Fibroblast of the aortic adventitia (primary cell): ENCODE data around the gene SPNS3. TPM values are rescaled to one million over a fixed set of nuclear protein-coding genes. Genes with fewer than 3 reads are reported as not detected.

Source experiments
- DNase-seq: peaks from one replicate; pipeline ENCODE4 v3.0.0-alpha.2; 2010; ENCODE audit warnings: low read depth
- H3K4me3 ChIP-seq: 2 replicates; pipeline ENCODE4 v1.5.1; 2011; ENCODE audit warnings: low read depth, mild to moderate bottlenecking, control low read depth, low read length, moderate library complexity
- CTCF ChIP-seq: IDR thresholded peaks from 2 replicates; pipeline ENCODE4 v1.5.1; 2011; ENCODE audit warnings: mild to moderate bottlenecking, low read length, control low read depth, inconsistent platforms; ENCODE audit not compliant: insufficient read depth
- total RNA-seq: library from RNA; depleted of rRNA; stranded (reverse); fragments of >200 nt; gene quantifications from 2 replicates; pipeline ENCODE4 v1.2.3, GENCODE V29; 2012; ENCODE audit warnings: low replicate concordance

SPNS3 gene
- total RNA-seq, 1 donor: not detected

- H3K4me3 ChIP-seq: no peak overlapping the region
- no peak for DNase-seq
- no peak for TF ChIP-seq CTCF
These were observed 53.6 kb downstream of the SPNS3 start for GRCh38 chr17:4487296-4487695.

DNA sequence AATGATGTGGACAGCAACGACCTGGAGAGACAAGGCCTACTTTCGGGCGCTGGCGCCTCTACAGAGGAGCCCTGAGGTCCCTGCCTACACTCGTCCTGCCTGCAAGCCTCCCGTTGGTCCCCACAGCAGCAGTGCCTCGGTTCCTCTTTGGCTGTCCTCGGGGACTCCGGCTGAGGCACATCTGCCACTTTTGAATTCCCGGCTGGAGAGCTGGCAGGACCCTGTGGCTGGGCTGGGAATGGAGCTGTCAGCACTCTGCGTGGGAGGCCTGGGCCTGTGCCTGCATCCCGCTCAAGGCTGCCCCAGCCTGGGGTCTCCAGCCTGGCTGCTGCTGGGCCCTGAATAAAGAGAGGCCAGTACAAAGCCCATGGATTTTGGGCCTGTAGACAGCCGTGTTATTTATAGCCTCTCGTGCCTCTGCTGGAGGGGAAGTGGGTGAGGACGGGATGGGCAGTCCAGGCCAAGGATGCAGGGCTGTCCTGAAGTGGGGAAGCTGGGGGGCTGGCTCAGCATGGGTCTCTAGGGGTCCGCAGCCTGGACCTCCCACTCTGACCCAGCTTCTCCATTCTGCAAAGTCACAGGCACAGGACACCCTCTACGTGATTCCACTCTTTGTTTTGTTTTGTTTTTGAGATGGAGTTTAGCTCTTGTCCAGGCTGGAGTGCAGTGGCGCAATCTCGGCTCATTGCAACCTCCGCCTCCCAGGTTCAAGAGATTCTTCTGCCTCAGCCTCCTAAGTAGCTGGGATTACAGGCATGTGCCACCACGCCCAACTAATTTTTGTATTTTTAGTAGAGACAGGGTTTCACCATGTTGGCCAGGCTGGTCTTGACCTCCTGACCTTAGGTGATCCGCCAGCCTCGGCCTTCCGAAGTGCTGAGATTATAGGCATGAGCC lies 54.3 kb downstream of the SPNS3 start:
- DNase-seq: no peak
- no peak for TF ChIP-seq CTCF
- no peak overlapping the region for H3K4me3 ChIP-seq

DNA sequence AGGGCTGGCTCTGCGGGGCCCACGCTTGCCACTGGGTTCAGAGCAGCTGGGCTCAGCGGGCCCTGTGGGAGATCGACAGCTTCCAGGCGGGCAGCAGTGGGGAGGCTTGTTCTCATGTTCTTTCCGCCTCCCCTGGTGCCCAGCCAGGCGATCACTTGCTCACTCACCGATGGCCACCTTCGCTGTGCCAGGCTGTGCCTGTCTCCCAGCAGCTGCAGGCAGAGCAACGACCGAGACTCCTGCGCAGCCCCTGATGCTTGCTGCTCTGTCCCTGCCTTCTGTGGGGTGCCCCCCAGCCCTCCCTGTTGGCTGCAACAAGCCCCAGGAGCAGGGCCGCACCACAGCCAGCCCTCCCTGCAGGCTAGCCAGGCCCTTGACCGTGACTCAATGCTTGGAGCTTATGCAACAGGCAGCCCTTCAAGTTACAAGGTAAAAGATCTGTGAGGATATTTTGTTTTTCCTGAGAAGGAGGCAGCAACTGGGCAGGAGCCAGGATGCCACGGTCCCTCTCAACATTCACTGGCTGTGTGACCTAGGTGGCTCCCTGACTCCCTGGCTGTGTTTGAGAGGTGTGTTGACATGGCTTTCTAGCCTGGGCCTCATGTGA lies 55.4 kb downstream of the SPNS3 start:
- no peak for DNase-seq
- no peak overlapping the region for H3K4me3 ChIP-seq
- no peak for TF ChIP-seq CTCF

DNA sequence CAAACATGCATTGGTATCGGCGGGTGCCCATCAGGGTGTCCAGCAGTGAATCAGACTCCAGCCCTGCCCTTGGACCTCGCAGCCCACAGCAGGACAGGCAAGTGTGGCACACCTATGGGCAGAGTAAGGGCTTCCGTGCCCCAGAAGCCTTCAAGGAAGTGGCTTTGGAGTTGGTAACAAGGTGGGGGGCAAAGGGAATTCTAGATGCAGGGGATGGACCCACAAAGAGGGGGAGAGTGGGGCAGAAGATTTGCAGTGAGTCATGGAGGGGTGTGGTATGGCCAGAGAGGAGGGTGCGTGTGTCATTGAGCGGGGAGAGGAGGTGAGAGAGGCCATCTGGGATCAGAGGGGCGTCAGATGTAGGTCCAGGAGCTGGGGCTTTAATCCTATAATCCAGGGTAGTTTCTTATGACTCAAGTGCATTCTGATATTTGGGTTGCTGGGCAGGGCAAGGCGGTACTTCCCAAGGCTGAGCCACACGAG lies 56.4 kb downstream of the SPNS3 start:
- TF ChIP-seq CTCF: no peak
- DNase-seq: no peak
- no peak overlapping the region for H3K4me3 ChIP-seq

DNA sequence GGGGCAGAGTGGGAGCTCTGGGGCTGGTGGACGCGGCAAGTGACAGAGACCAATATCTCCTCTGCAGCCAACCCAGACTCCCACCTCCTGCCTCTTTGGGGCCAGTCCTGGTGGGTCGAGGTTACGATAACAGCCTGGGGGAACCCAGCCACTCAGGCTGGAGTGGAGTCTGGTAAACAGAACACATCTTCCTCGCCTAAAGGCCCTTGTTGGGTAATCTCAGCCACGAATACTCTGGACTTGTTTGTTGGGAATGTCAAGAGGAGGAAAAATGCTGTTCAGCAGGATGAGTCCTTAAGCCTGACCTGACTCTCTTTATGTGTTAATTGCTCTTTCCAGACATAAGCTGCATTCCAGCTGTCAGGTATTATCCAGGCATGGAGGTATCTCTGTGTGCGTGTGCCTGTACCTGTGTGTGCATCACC lies 56.9 kb downstream of the SPNS3 start:
- DNase-seq: no peak
- TF ChIP-seq CTCF: no peak
- no peak overlapping the region for H3K4me3 ChIP-seq

DNA sequence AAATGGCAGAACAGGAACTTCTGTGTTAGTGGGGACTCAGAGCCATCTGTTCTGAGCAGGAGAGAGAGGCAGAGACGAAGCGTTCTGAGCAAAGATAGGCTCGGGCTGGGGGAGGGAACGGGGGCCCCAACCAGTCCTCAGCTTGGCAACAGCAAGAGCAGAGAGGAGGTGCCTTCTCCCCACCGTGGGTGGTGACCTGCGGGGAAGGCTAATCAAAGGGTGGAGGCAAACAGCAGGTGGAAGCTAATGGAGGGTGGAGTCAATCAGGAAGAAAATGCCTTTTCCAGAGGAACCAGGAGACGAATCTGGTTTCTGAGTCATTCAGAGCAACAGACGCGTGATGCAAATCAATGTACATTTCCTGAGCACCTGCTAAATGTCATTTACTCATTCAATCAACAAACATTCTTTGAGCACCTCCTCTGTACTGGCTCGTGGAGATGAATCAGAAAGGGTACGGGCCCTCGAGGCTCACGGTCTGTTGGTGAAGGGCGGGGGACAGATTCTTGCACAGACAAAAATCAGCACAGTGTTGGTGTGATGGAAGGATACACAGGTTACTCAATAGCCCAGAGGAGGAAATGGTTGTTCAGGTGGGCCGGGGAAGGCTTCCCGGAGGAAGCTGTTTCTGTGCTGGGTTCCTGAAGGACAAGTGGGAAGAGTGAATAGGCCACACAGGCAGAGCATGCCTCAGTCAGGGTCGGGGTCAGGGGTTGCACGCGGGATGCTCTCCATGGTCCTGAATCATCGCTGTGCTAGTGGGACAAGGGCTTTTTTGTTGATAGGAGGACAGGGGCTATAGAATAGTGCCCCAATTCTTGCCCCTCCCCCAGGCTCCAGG lies 59.2 kb downstream of the SPNS3 start:
- peak; percentile 16 for DNase-seq
- no peak for TF ChIP-seq CTCF
- H3K4me3 ChIP-seq: no peak overlapping the region
